Activated CD8-positive, alpha-beta T cell treated with anti-CD3 and anti-CD28 coated beads for 36 hours (primary cell): ENCODE results near the gene GNB1L. TPM values are rescaled to one million over a fixed set of nuclear protein-coding genes. Genes with fewer than 3 reads are reported as not detected.

Source experiments
- ATAC-seq: fragments of 200-7000 bp; cut with Tn5 transposase; one replicate; pipeline ENCODE4 v1.10.0; 2021; ENCODE audit warnings: mild to moderate bottlenecking, moderate library complexity
- CTCF ChIA-PET: fragments of 350-600 bp; sonication (Branson Sonifier 250); formaldehyde crosslinking; loops from one replicate; lab custom pipeline; 2021; ENCODE audit warnings: antibody characterized with exemption; lab: Charles Lee
- POLR2A ChIA-PET: fragments of 350-600 bp; sonication (Branson Sonifier 250); formaldehyde crosslinking; loops from one replicate; lab custom pipeline; 2021; ENCODE audit warnings: antibody characterized with exemption; lab: Charles Lee
- DNase-seq: peaks from one replicate; pipeline ENCODE4 v3.0.0-alpha.2; 2020
- H3K27ac Mint-ChIP-seq: one replicate; pipeline ENCODE4 v1.8.0; 2021; ENCODE audit warnings: mild to moderate bottlenecking, mixed read lengths
- H3K27me3 Mint-ChIP-seq: one replicate; pipeline ENCODE4 v1.8.0; 2021; ENCODE audit warnings: mixed read lengths
- H3K36me3 Mint-ChIP-seq: one replicate; pipeline ENCODE4 v1.8.0; 2021; ENCODE audit warnings: low read depth, mixed read lengths
- H3K4me1 Mint-ChIP-seq: one replicate; pipeline ENCODE4 v1.8.0; 2021; ENCODE audit warnings: low read depth, mixed read lengths
- H3K4me3 Mint-ChIP-seq: one replicate; pipeline ENCODE4 v1.8.0; 2021; ENCODE audit warnings: mild to moderate bottlenecking, moderate library complexity, mixed read lengths
- H3K9me3 Mint-ChIP-seq: one replicate; pipeline ENCODE4 v1.8.0; 2021; ENCODE audit warnings: mixed read lengths
- intact Hi-C: fragments of 100-400 bp; cut with micrococcal nuclease; formaldehyde crosslinking; loops from one replicate; pipeline ENCODE4 v1.10.0; 2022
- total RNA-seq, 2 experiments: library from RNA; stranded (reverse); gene quantifications; one replicate each; pipeline ENCODE4 v1.2.3, GENCODE V29; 2021
- TF ChIP-seq, protein P1 (sequence below): fragments of 200-600 bp; IDR thresholded peaks from one replicate; pipeline ENCODE4 v1.8.0; 2022; ENCODE audit warnings: antibody characterized with exemption, mild to moderate bottlenecking

Gene GNB1L
- total RNA-seq, 2 experiments from 2014 or later = 16.2 to 17.4 TPM

DNA sequence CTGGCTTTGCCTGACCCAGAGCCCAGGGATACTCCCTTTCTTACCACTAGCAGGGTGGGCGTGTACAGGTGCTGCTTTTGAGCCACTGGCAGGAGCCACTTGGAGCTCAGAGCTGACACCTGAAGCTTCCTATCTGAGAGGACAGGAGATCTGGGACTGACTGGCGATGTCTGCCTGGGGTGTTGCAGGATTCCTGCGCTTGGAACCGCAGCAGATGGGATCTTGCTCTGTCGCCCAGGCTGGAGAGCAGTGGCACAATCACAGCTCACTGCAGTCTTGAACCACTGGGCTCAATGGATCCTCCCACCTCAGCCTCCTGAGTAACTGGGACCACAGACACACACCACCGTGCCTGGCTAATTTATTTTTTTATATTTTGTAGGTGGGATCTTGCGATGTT lies 113.6 kb downstream of the GNB1L start:
- H3K4me1 Mint-ChIP-seq = no peaks in the 10 kb centered on the region
- no peak overlapping the region for H3K27ac Mint-ChIP-seq
- DNase-seq (no peak), ATAC-seq (no peak)
- no peaks in the 10 kb centered on the region for H3K9me3 Mint-ChIP-seq
- POLR2A ChIA-PET = no interaction called here
- TF ChIP-seq, protein P1, sequence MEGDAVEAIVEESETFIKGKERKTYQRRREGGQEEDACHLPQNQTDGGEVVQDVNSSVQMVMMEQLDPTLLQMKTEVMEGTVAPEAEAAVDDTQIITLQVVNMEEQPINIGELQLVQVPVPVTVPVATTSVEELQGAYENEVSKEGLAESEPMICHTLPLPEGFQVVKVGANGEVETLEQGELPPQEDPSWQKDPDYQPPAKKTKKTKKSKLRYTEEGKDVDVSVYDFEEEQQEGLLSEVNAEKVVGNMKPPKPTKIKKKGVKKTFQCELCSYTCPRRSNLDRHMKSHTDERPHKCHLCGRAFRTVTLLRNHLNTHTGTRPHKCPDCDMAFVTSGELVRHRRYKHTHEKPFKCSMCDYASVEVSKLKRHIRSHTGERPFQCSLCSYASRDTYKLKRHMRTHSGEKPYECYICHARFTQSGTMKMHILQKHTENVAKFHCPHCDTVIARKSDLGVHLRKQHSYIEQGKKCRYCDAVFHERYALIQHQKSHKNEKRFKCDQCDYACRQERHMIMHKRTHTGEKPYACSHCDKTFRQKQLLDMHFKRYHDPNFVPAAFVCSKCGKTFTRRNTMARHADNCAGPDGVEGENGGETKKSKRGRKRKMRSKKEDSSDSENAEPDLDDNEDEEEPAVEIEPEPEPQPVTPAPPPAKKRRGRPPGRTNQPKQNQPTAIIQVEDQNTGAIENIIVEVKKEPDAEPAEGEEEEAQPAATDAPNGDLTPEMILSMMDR = no peak
- no peaks in the 10 kb centered on the region for H3K27me3 Mint-ChIP-seq
- no peak overlapping the region for H3K4me3 Mint-ChIP-seq
- H3K36me3 Mint-ChIP-seq = no peaks in the 10 kb centered on the region
- CTCF ChIA-PET = interaction anchor here (2.0 kb wide), 1 partner anchor 11 kb away, joined by 12 read pairs; no protein-coding TSS in a partner anchor
- intact Hi-C loops = no loop called here

DNA sequence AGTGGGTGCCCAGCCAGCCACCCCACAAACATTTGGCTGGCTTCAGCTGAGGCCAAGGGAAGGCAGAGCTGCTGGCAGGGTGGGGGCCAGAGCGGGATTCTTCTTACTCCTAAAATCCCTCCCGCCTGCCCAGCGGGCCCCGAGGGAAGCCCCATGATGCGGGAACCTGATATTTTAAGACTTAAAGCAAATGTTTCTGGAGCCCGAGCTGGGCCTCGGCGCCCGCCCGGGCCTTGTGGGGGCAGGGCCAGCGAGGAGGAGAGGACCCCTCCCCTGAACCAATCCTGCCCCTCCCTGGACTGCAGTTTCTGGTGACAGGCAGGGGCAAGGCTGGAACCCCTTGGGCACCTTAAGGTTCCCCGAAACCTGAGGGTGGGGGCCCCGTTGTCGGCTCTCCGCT lies 114.1 kb downstream of the GNB1L start:
- Mint-ChIP-seq H3K27ac (no peak overlapping the region), H3K27me3 (no peaks in the 10 kb centered on the region), H3K4me1 (no peaks in the 10 kb centered on the region), H3K4me3 (no peak overlapping the region), H3K9me3 (no peaks in the 10 kb centered on the region), H3K36me3 (no peaks in the 10 kb centered on the region)
- ATAC-seq (no peak), DNase-seq (no peak)
- TF ChIP-seq, protein P1 = no peak
- POLR2A ChIA-PET = no interaction called here
- intact Hi-C loops = no loop called here
- CTCF ChIA-PET = no interaction called here

DNA sequence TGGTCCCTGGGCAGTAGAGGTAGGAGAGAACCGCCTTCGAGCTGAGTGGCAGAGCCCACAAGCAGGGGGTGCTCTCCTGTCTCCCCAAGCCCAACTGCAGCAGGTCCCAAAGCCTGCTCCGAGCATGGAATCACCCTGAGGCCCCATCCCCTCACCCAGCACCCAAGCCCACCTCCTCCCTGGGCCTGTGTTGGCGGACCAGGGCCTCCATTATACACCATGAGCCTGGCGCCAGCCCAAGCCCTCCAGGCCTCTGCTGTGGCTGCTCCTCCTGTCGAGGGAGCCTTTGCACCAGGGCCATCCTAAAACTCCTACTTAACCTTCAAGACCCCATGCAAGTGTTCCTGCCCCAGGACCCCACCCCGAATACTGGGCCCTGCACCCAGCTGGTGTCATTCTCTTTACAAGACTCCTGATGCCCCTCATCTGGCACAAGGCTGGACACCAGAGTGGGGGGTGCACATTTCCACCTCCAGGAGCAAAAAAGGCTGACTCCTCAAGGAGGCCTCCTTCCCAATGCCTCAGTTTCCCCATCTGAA lies 114.7 kb downstream of the GNB1L start:
- no peak for ATAC-seq
- DNase-seq = no peak
- intact Hi-C loops = no loop called here
- Mint-ChIP-seq H3K27me3 (no peaks in the 10 kb centered on the region), H3K4me1 (no peaks in the 10 kb centered on the region), H3K9me3 (no peaks in the 10 kb centered on the region), H3K4me3 (no peak overlapping the region), H3K36me3 (no peaks in the 10 kb centered on the region), H3K27ac (no peak overlapping the region)
- TF ChIP-seq, protein P1 = no peak
- POLR2A ChIA-PET = no interaction called here
- CTCF ChIA-PET = no interaction called here

DNA sequence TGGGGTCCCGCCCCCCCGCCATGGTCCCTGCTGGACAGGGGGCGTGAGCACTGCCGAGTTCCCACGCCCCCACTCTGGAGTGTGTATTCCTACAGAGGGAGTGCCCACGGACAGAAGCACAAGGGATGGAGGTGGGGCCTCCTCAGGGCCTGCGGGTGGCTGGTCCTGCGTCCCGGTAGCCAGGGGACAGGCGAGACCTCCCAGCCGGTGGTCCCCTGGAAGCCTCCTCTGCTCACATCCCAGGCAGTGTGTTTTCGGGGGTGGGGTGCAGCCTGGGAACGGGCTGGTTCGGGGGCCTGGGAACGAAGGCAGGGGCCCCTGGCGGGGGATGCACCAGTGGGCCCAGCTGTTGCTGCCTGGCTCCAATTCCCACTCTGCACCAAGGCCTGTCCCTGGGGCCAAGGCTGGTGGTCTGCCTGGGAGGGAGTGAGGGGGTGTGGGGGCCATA lies 115.2 kb downstream of the GNB1L start:
- H3K4me3 Mint-ChIP-seq = no peak overlapping the region
- H3K4me1 Mint-ChIP-seq = no peaks in the 10 kb centered on the region
- ATAC-seq = no peak
- intact Hi-C loops = no loop called here
- H3K27me3 Mint-ChIP-seq = no peaks in the 10 kb centered on the region
- ChIA-PET CTCF (no interaction called here), POLR2A (no interaction called here)
- no peak overlapping the region for H3K27ac Mint-ChIP-seq
- no peaks in the 10 kb centered on the region for H3K36me3 Mint-ChIP-seq
- TF ChIP-seq, protein P1 = no peak
- H3K9me3 Mint-ChIP-seq = no peaks in the 10 kb centered on the region
- no peak for DNase-seq

DNA sequence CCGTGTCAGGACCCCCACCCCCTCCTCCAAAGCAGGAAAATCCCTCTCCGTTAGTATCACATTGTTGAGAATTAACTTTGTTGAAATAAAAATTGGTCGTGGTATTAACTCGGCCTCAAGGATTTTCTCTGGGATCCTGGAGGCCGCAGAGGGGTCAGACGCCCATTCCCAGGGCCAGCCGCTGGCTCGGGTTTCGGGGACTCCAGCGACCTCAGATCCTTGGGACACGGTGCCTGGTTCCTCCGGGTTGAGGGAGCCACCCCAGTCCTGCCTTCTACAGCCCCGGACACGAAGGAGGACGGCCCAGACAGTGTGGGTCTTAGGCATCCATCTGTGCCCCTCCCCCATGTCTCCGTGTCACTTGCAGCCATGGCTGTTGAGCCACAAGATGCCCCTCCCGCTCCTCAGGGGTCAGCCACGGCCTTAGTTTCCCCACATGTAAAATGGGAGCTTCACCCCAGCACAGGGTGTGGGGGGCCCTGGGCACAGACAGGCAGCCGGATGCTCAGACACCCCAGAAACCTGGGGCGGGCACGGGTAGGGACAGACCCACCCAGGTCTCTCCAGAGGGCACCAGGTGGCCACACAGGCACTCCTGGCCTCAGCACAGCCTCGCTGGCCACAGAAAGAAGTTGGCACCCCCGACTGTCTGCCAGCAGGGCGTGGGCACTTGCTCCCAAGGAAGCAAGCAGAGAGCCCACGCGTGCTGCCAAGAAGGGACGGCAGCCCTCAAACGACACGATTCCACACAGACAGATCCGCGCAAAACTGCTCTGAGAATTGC lies 115.8 kb downstream of the GNB1L start:
- no peak overlapping the region for H3K27ac Mint-ChIP-seq

More for the DNA sequence above, 115.8 kb downstream of the GNB1L start:
- H3K36me3 Mint-ChIP-seq = no peaks in the 10 kb centered on the region
- H3K4me1 Mint-ChIP-seq = no peaks in the 10 kb centered on the region
- no peak for ATAC-seq
- TF ChIP-seq, protein P1 = no peak
- H3K27me3 Mint-ChIP-seq = no peaks in the 10 kb centered on the region
- H3K9me3 Mint-ChIP-seq = no peaks in the 10 kb centered on the region
- POLR2A ChIA-PET = no interaction called here
- H3K4me3 Mint-ChIP-seq = no peak overlapping the region
- no peak for DNase-seq
- CTCF ChIA-PET = interaction anchor here (1.3 kb wide), 1 partner anchor 171 kb away, joined by 3 read pairs; no protein-coding TSS in a partner anchor
- intact Hi-C loops = no loop called here
